ENCODE measurements around the gene ORC6.

The ORC6 gene

GRCh38 chr16:46702030-46702429 is 12.6 kb downstream of the ORC6 start:
- TF ChIP-seq TAF1 (IDR thresholded peaks at IDR 0.05; ENCODE audit: borderline replicate concordance, low read depth, low read length) (no peak), POLR2A (IDR thresholded peaks at IDR 0.05; ENCODE audit: low read depth, low read length) (no peak), POLR2AphosphoS5 (IDR thresholded peaks at IDR 0.05; ENCODE audit: low read depth, low read length) (no peak)
- FAIRE-seq = no peak
- no peak for DNase-seq (ENCODE audit: insufficient read length)

- TF ChIP-seq TAF1 (IDR thresholded peaks at IDR 0.05; ENCODE audit: borderline replicate concordance, low read depth, low read length) (no peak), POLR2A (IDR thresholded peaks at IDR 0.05; ENCODE audit: low read depth, low read length) (no peak), POLR2AphosphoS5 (IDR thresholded peaks at IDR 0.05; ENCODE audit: low read depth, low read length) (no peak)
- FAIRE-seq (peak; percentile 48), DNase-seq (ENCODE audit: insufficient read length) (no peak)
These were observed 17.2 kb downstream of the ORC6 start for GRCh38 chr16:46706642-46707041.

- DNase-seq (ENCODE audit: insufficient read length) (no peak), FAIRE-seq (no peak)
- TF ChIP-seq POLR2AphosphoS5 (IDR thresholded peaks at IDR 0.05; ENCODE audit: low read depth, low read length) = no peak
These were observed 20.1 kb downstream of the ORC6 start for GRCh38 chr16:46709469-46710005.

- FAIRE-seq (no peak), DNase-seq (ENCODE audit: insufficient read length) (no peak)
- no peak for TF ChIP-seq TAF1 (IDR thresholded peaks at IDR 0.05; ENCODE audit: borderline replicate concordance, low read depth, low read length)
- no peak for TF ChIP-seq POLR2AphosphoS5 (IDR thresholded peaks at IDR 0.05; ENCODE audit: low read depth, low read length)
- TF ChIP-seq POLR2A (IDR thresholded peaks at IDR 0.05; ENCODE audit: low read depth, low read length) = no peak
These were observed 21.9 kb downstream of the ORC6 start for GRCh38 chr16:46711106-46712058.

- TF ChIP-seq POLR2AphosphoS5 (IDR thresholded peaks at IDR 0.05; ENCODE audit: low read depth, low read length) (no peak), POLR2A (IDR thresholded peaks at IDR 0.05; ENCODE audit: low read depth, low read length) (no peak), TAF1 (IDR thresholded peaks at IDR 0.05; ENCODE audit: borderline replicate concordance, low read depth, low read length) (no peak)
- FAIRE-seq (no peak), DNase-seq (ENCODE audit: insufficient read length) (no peak)
These were observed 23.5 kb downstream of the ORC6 start for GRCh38 chr16:46712911-46713310.

- TF ChIP-seq TAF1 (IDR thresholded peaks at IDR 0.05; ENCODE audit: borderline replicate concordance, low read depth, low read length) (no peak), POLR2AphosphoS5 (IDR thresholded peaks at IDR 0.05; ENCODE audit: low read depth, low read length) (no peak), POLR2A (IDR thresholded peaks at IDR 0.05; ENCODE audit: low read depth, low read length) (no peak)
- DNase-seq (ENCODE audit: insufficient read length) = no peak
- peak; percentile 44 for FAIRE-seq
These were observed 24.2 kb downstream of the ORC6 start for GRCh38 chr16:46713634-46714033.

- no peak for DNase-seq (ENCODE audit: insufficient read length)
- FAIRE-seq = no peak
These were observed 25.5 kb downstream of the ORC6 start for GRCh38 chr16:46714797-46715591.

GRCh38 chr16:46715769-46716305 is 26.4 kb downstream of the ORC6 start:
- TF ChIP-seq TAF1 (IDR thresholded peaks at IDR 0.05; ENCODE audit: borderline replicate concordance, low read depth, low read length) (no peak), POLR2AphosphoS5 (IDR thresholded peaks at IDR 0.05; ENCODE audit: low read depth, low read length) (no peak), POLR2A (IDR thresholded peaks at IDR 0.05; ENCODE audit: low read depth, low read length) (no peak)
- FAIRE-seq (no peak), DNase-seq (ENCODE audit: insufficient read length) (no peak)

More at GRCh38 chr16:46714797-46715591, 25.5 kb downstream of the ORC6 start:
- no peak for TF ChIP-seq POLR2AphosphoS5 (IDR thresholded peaks at IDR 0.05; ENCODE audit: low read depth, low read length)
- no peak for TF ChIP-seq POLR2A (IDR thresholded peaks at IDR 0.05; ENCODE audit: low read depth, low read length)
- no peak for TF ChIP-seq TAF1 (IDR thresholded peaks at IDR 0.05; ENCODE audit: borderline replicate concordance, low read depth, low read length)

GRCh38 chr16:46717692-46718091 is 28.2 kb downstream of the ORC6 start:
- no peak for DNase-seq (ENCODE audit: insufficient read length)
- no peak for TF ChIP-seq POLR2AphosphoS5 (IDR thresholded peaks at IDR 0.05; ENCODE audit: low read depth, low read length)
- TF ChIP-seq TAF1 (IDR thresholded peaks at IDR 0.05; ENCODE audit: borderline replicate concordance, low read depth, low read length) = no peak
- no peak for TF ChIP-seq POLR2A (IDR thresholded peaks at IDR 0.05; ENCODE audit: low read depth, low read length)
- no peak for FAIRE-seq

- FAIRE-seq (no peak), DNase-seq (ENCODE audit: insufficient read length) (no peak)
- no peak for TF ChIP-seq POLR2AphosphoS5 (IDR thresholded peaks at IDR 0.05; ENCODE audit: low read depth, low read length)
- TF ChIP-seq TAF1 (IDR thresholded peaks at IDR 0.05; ENCODE audit: borderline replicate concordance, low read depth, low read length) = no peak
- TF ChIP-seq POLR2A (IDR thresholded peaks at IDR 0.05; ENCODE audit: low read depth, low read length) = no peak
These were observed 28.8 kb downstream of the ORC6 start for GRCh38 chr16:46718214-46718613.

GRCh38 chr16:46719528-46719927 is 30.1 kb downstream of the ORC6 start:
- FAIRE-seq (no peak), DNase-seq (ENCODE audit: insufficient read length) (no peak)
- TF ChIP-seq POLR2A (IDR thresholded peaks at IDR 0.05; ENCODE audit: low read depth, low read length) (no peak), POLR2AphosphoS5 (IDR thresholded peaks at IDR 0.05; ENCODE audit: low read depth, low read length) (no peak), TAF1 (IDR thresholded peaks at IDR 0.05; ENCODE audit: borderline replicate concordance, low read depth, low read length) (no peak)
